Breast epithelium (tissue), 4 donors: ENCODE measurements around the gene THBD. TPM values are rescaled to one million over a fixed set of nuclear protein-coding genes. Genes with fewer than 3 reads are reported as not detected.

Source experiments
- DNase-seq, 2 donors: peaks; one replicate each; pipeline ENCODE4 v3.0.0-alpha.2; 2019; ENCODE audit warnings: low spot score in 2 of 2
- H3K27ac ChIP-seq, 2 donors: fragments of 200-600 bp; sonication (generic) in 1 of 2; one replicate each; pipeline ENCODE4 v1.5.1; 2016 to 2019; ENCODE audit warnings: mild to moderate bottlenecking in 1 of 2
- H3K27me3 ChIP-seq, 2 donors: fragments of 200-600 bp; sonication (generic) in 1 of 2; one replicate each; pipeline versions ENCODE4 v1.5.1 to v1.6.0; 2017 to 2019; ENCODE audit warnings: control low read depth in 1 of 2, mild to moderate bottlenecking in 1 of 2
- H3K36me3 ChIP-seq: fragments of 200-600 bp; one replicate; pipeline ENCODE4 v1.5.1; 2019
- H3K4me1 ChIP-seq, 2 donors: fragments of 200-600 bp; sonication (generic); one replicate each; pipeline ENCODE4 v1.5.1; 2016 to 2019; ENCODE audit warnings: control low read depth in 1 of 2
- H3K4me3 ChIP-seq, 3 donors: fragments of 200-600 bp; sonication (generic); 1 replicate in 2 of 3; 2 replicates in 1 of 3; pipeline ENCODE4 v1.5.1; 2016 to 2019; ENCODE audit warnings: mild to moderate bottlenecking in 3 of 3, moderate library complexity in 2 of 3
- H3K9me3 ChIP-seq, 2 donors: fragments of 200-600 bp; sonication (generic) in 1 of 2; one replicate each; pipeline ENCODE4 v1.5.1; 2016 to 2019; ENCODE audit warnings: control low read depth in 1 of 2
- POLR2A ChIP-seq: fragments of 450-650 bp; IDR thresholded peaks from one replicate; pipeline ENCODE4 v1.6.1; 2016; ENCODE audit warnings: antibody characterized with exemption, mild to moderate bottlenecking, moderate library complexity
- POLR2AphosphoS5 ChIP-seq, 3 donors: sonication (generic); formaldehyde crosslinking; IDR thresholded peaks; one replicate each; pipeline ENCODE4 v1.6.1; 2017; ENCODE audit warnings: antibody characterized with exemption in 3 of 3
- intact Hi-C: fragments of 100-400 bp; cut with DNase I; formaldehyde crosslinking; loops from one replicate; pipeline ENCODE4 v1.15.1; 2023; ENCODE audit warnings: low total_unique reads
- total RNA-seq, 3 donors: library from RNA; depleted of rRNA; stranded (reverse); fragments of >200 nt; gene quantifications; one replicate each; pipeline ENCODE4 v1.1.0, GENCODE V29; 2016
- TF ChIP-seq, protein P1 (sequence below), 3 donors: fragments of 450-650 bp; IDR thresholded peaks; one replicate each; pipeline ENCODE4 v1.5.1; 2016 to 2017; ENCODE audit warnings: antibody characterized with exemption in 3 of 3, mild to moderate bottlenecking in 3 of 3, moderate library complexity in 3 of 3

The THBD gene
- total RNA-seq, 3 donors from 2014 or later = 22.6 to 44.2 (median 28.2) TPM

DNA sequence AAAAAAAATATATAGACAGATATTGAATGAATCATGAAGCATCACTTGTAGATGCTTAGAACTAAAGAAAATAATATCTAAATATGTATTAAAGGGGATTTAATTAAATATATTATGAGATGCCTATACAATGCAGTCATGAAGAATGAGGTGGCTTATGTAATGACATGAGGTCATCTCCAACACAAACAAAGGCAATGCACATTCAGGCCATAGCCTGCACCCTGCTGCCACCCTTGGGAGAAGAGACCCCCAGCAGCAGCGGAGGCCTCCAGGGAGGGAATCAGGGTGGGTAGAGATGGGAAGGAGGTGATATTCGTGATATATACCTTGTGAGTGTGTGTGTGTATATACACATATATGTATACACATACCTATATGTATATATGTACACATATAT is 40.8 kb downstream of the THBD start:
- intact Hi-C loops = no loop called here
- H3K4me1 ChIP-seq = no peaks in the 10 kb centered on the region
- no peak for DNase-seq
- H3K27me3 ChIP-seq = no peaks in the 10 kb centered on the region
- no peak overlapping the region for H3K4me3 ChIP-seq
- H3K9me3 ChIP-seq = no peaks in the 10 kb centered on the region
- no peak overlapping the region for H3K27ac ChIP-seq
- TF ChIP-seq POLR2A (no peak), POLR2AphosphoS5 (IDR thresholded peaks at IDR 0.05) (no peak)
- TF ChIP-seq, protein P1, sequence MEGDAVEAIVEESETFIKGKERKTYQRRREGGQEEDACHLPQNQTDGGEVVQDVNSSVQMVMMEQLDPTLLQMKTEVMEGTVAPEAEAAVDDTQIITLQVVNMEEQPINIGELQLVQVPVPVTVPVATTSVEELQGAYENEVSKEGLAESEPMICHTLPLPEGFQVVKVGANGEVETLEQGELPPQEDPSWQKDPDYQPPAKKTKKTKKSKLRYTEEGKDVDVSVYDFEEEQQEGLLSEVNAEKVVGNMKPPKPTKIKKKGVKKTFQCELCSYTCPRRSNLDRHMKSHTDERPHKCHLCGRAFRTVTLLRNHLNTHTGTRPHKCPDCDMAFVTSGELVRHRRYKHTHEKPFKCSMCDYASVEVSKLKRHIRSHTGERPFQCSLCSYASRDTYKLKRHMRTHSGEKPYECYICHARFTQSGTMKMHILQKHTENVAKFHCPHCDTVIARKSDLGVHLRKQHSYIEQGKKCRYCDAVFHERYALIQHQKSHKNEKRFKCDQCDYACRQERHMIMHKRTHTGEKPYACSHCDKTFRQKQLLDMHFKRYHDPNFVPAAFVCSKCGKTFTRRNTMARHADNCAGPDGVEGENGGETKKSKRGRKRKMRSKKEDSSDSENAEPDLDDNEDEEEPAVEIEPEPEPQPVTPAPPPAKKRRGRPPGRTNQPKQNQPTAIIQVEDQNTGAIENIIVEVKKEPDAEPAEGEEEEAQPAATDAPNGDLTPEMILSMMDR (IDR thresholded peaks at IDR 0.05) = no peak
- no peaks in the 10 kb centered on the region for H3K36me3 ChIP-seq

DNA sequence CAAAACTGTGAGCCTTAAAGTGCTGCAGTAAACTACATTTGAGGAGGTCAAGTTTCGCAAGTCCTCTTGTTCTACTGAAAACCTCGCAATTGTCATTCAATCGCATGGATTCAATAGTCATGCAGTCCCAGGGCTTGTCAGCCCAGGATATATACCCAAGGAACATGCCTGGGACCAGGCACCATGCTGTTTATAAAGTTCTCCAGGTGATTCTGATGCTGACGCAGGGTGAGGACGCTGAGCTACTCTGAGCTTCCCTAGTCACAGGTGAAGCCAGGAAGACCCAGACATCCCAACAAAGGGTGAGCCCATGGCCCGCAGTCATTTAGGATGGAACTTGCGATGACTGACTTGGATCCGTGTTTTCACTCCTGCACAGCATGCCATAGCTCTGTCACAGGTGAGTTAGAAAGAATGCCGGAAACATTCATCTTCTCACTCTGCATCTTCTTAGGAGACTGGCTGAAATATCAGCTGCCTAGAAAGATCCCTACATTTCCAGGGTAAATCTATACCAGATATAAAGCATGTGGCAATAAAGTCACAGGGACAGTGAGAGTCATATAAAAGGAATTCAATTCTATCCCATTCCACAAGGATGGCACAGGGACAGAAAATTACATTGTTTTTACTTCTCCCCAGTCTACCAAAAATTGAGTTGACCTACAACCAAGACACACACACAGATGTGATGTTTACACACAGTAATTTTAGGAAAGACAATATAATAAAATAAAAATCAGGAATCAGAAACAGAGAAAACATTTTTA is 41.4 kb downstream of the THBD start:
- Histone ChIP-seq H3K36me3 (no peaks in the 10 kb centered on the region), H3K4me3 (no peak overlapping the region), H3K9me3 (no peaks in the 10 kb centered on the region), H3K4me1 (no peaks in the 10 kb centered on the region), H3K27me3 (no peaks in the 10 kb centered on the region), H3K27ac (no peak overlapping the region)
- no peak for TF ChIP-seq POLR2A
- no peak for TF ChIP-seq POLR2AphosphoS5 (IDR thresholded peaks at IDR 0.05)
- TF ChIP-seq, protein P1 (IDR thresholded peaks at IDR 0.05) = no peak
- intact Hi-C loops = no loop called here
- DNase-seq = no peak

DNA sequence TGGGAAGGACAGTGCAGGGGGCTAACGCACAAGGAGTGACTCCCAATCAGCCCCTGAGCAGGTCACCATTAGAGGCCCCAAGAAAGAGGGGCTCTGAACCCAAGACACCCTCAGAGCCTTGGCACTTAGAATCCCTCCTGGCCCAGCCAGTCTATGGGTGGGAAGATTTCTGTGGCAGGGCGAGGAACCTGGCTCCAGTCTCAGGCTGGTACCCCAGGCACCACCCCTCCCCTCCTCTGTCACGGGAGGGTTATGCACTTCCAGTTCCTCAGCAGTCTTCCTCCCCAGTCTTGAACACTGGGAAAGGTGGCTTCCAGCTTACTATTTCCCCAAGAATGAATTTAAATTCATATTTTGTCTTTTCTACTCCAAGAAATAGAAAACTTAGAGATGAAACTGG is 42.0 kb downstream of the THBD start:
- Histone ChIP-seq H3K4me1 (no peaks in the 10 kb centered on the region), H3K27me3 (no peaks in the 10 kb centered on the region), H3K9me3 (no peaks in the 10 kb centered on the region), H3K4me3 (no peak overlapping the region), H3K36me3 (no peaks in the 10 kb centered on the region), H3K27ac (no peak overlapping the region)
- intact Hi-C loops = no loop called here
- DNase-seq = no peak
- TF ChIP-seq, protein P1 (IDR thresholded peaks at IDR 0.05) = no peak
- no peak for TF ChIP-seq POLR2AphosphoS5 (IDR thresholded peaks at IDR 0.05)
- no peak for TF ChIP-seq POLR2A

DNA sequence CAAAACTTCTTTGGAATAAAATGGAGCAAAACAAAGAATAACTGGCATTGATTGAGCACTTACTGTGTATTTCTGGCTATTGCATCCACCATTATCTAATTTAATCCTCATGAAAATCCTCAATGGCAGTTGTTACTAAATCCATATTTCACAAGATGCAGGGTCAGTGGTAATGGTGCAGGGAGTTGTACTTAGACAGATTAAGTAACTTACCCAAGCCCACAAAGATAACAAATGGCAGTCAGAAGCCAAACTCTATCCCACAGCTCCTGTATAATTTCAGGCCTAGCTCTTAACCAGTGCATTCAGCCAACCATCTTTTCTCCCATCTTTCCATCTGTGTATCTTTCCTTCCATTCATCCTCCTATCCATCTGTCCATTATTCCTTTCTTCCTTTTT is 43.7 kb downstream of the THBD start:
- Histone ChIP-seq H3K27ac (no peak overlapping the region), H3K9me3 (no peaks in the 10 kb centered on the region), H3K27me3 (no peaks in the 10 kb centered on the region), H3K36me3 (no peaks in the 10 kb centered on the region), H3K4me3 (no peak overlapping the region), H3K4me1 (no peaks in the 10 kb centered on the region)
- TF ChIP-seq POLR2A (no peak), POLR2AphosphoS5 (IDR thresholded peaks at IDR 0.05) (no peak)
- TF ChIP-seq, protein P1 (IDR thresholded peaks at IDR 0.05) = no peak
- intact Hi-C loops = no loop called here
- DNase-seq = no peak

DNA sequence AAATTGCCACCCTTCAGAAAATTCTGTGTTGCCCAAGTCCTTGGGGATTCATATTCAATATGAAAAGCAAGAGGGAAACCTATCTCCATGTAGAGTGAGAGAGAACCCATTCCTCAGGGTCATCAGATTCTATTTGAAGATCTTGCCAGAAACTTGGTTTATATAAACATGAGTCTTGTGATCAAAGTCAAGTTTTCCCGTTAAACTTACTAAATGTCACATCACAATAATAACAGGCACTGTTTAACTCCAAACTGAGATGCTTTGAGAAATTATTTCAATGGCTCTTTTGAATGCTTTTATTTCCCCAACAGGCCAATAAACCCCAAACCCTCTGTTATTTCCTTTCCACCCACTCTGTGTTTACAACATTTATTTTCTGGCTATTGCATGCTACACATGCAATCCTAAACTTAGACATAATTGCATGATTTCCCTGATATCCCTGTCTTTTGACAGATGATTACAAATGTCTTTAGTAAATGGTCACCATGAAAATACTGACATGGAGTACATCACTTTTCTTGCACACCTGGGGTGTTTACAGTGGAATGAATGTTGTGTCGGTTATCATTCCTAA is 45.5 kb downstream of the THBD start:
- Histone ChIP-seq H3K36me3 (no peaks in the 10 kb centered on the region), H3K27ac (no peak overlapping the region), H3K27me3 (no peaks in the 10 kb centered on the region), H3K4me1 (no peaks in the 10 kb centered on the region), H3K9me3 (no peaks in the 10 kb centered on the region), H3K4me3 (no peak overlapping the region)
- TF ChIP-seq POLR2A (no peak), POLR2AphosphoS5 (IDR thresholded peaks at IDR 0.05) (no peak)
- TF ChIP-seq, protein P1 (IDR thresholded peaks at IDR 0.05) = no peak
- DNase-seq = no peak
- intact Hi-C loops = no loop called here
